Natural killer cell treated with Interleukin-12 subunit alpha and Interleukin-12 subunit beta and Interleukin-15 and Interleukin-18, amount 100 ng/mL, for 72 hours (primary cell): Measurements from ENCODE around the gene ALDH1B1. TPM values are rescaled to one million over a fixed set of nuclear protein-coding genes. Genes with fewer than 3 reads are reported as not detected.
A peak's percentile ranks its signal among the peaks of the same experiment; 100 is the strongest.

Experiments
- ATAC-seq, 2 donors: fragments of 150-1000 bp; cut with Tn5 transposase in 1 of 2; sonication (Bioruptor Pico), chemical (Tn5 transposase) in 1 of 2; 2 replicates each; pipeline ENCODE4 v1.10.0; 2021
- DNase-seq: peaks from one replicate; pipeline ENCODE4 v3.0.0; 2022; ENCODE audit warnings: low spot score
- H3K27ac Mint-ChIP-seq, 2 donors: 1 replicate in 1 of 2; 2 replicates in 1 of 2; pipeline ENCODE4 v1.8.0; 2022; ENCODE audit warnings: mixed read lengths in 2 of 2, mild to moderate bottlenecking in 1 of 2, moderate library complexity in 1 of 2
- H3K27me3 Mint-ChIP-seq, 2 donors: 1 replicate in 1 of 2; 2 replicates in 1 of 2; pipeline ENCODE4 v1.8.0; 2022; ENCODE audit warnings: mixed read lengths in 2 of 2
- H3K36me3 Mint-ChIP-seq: one replicate; pipeline ENCODE4 v1.8.0; 2022; ENCODE audit warnings: mixed read lengths
- H3K4me1 Mint-ChIP-seq, 2 donors: 1 replicate in 1 of 2; 2 replicates in 1 of 2; pipeline ENCODE4 v1.8.0; 2022; ENCODE audit warnings: low read depth in 2 of 2, mixed read lengths in 2 of 2, mild to moderate bottlenecking in 1 of 2
- H3K4me3 Mint-ChIP-seq: one replicate; pipeline ENCODE4 v1.8.0; 2022; ENCODE audit warnings: mixed read lengths
- H3K9me3 Mint-ChIP-seq: 2 replicates; pipeline ENCODE4 v1.8.0; 2022; ENCODE audit warnings: mixed read lengths
- total RNA-seq, 2 donors: library from RNA; stranded (reverse); gene quantifications; one replicate each; pipeline ENCODE4 v1.2.3, GENCODE V29; 2022

Gene ALDH1B1
- total RNA-seq, result 10 to 100 TPM; 16.7 to 25.6 TPM

DNA sequence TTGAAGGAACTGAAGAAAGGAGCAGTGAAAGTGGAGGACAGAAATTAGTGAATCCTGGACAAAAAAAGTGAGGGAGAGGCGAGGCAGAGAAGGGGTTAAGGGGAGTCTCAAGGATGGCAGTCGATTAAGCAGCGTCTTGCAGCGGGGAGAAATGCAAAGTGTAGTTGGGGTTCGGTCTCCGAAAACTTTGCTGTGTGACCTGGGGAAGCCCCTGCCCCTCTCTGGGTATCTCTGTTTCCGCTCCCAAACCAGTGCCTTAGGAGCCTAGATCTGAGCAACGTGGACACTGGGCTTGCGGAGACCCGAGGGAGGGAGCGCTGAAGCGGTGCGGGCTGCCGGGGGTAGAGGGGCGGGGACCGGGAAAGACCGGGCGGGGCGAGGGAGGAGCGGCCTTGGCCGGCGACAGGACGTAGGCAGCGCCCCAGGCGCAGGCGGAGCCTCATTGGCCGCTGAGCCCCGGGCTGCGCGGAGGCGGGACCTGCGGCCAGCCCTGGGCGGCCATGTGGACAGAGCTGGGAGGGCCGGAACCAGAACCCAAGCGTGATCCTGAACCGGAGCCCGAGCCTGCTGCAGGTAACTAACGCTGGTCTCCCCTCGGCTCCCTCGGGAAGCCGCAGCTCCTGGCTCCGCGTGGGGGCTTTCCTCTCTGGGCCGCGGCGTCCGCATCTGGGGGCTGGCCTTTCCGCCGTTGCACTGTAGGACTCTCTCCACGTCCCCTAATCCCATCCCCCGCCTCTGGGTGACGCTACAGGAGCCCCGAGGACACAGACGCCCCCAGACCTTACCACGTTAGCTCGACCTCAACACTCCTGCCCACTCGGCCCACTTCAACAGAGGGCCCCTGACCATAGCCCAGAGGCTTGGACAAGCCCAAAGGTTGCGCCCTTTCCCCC, at the start of gene ALDH1B1:
ALDH1B1 (plus strand) TSS at position 468 of the 893 bp plus-strand sequence. CDS start 3,047 bp downstream, outside the sequence.
- peaks cover under 1% of the 10 kb centered on the region for H3K36me3 Mint-ChIP-seq
- peak within 1 kb of the TSS; percentile 81 to 89 for H3K27ac Mint-ChIP-seq
- DNase-seq (peak; percentile 89), ATAC-seq (peak; percentile 99 to 100)
- H3K4me1 Mint-ChIP-seq, result peaks cover 15 to 18% of the 10 kb centered on the region in 2 donors
- peak within 1 kb of the TSS; percentile 91 for H3K4me3 Mint-ChIP-seq
- peaks cover 4 to 7% of the 10 kb centered on the region in 2 donors for H3K27me3 Mint-ChIP-seq
- H3K9me3 Mint-ChIP-seq, result no peaks in the 10 kb centered on the region

DNA sequence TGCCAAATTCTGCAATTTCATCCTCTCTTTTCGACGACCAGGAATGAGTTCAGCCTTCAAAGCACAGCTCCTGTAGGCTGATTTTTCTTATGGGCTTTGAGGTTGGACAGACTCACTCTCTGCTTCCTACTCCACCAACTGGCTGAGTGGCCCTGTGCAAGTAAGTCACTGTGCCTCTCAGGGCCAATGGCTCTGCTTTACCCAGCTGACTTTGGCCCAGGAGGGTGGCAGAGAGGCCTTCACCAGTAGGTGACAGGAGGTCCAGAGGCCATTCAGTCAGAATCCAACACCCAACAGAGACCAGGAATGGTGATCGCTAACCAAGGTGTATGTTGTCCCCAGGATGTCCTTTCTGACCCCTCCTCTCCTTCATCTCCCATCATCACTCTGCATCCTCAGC, 49.5 kb upstream of the ALDH1B1 start:
- H3K4me1 Mint-ChIP-seq, result peaks cover 26 to 29% of the 10 kb centered on the region in 2 donors
- peak overlapping the region; percentile 1 to 57 for H3K27ac Mint-ChIP-seq
- H3K36me3 Mint-ChIP-seq, result no peaks in the 10 kb centered on the region
- peaks cover 33 to 46% of the 10 kb centered on the region in 2 donors for H3K27me3 Mint-ChIP-seq
- peaks cover 5% of the 10 kb centered on the region for H3K9me3 Mint-ChIP-seq
- ATAC-seq (no peak), DNase-seq (no peak)
- no peak overlapping the region for H3K4me3 Mint-ChIP-seq

DNA sequence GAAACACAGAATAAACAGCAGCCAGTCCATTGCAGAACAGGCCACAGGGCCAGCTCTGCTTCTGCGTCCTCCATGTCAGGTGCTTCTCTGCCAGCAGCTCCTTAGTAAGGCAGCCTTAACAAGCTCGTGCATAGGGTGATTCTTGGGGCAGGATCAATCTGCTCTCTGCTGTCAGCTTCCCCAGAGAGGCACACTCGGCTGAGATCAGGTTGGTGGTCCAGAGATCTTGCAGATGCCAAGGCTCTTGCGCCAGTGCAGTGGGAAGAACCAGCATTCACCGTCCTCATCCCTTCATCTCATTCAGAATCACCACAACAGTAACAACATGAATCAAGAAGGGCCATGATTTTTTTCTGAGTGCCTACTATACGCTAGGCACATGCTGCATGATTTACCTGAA, 49.0 kb upstream of the ALDH1B1 start:
- H3K9me3 Mint-ChIP-seq, result peaks cover 5% of the 10 kb centered on the region
- H3K4me1 Mint-ChIP-seq, result peaks cover 23 to 26% of the 10 kb centered on the region in 2 donors
- peaks cover 35 to 48% of the 10 kb centered on the region in 2 donors for H3K27me3 Mint-ChIP-seq
- H3K4me3 Mint-ChIP-seq, result no peak overlapping the region
- H3K36me3 Mint-ChIP-seq, result no peaks in the 10 kb centered on the region
- no peak overlapping the region for H3K27ac Mint-ChIP-seq
- no peak for DNase-seq
- no peak for ATAC-seq

DNA sequence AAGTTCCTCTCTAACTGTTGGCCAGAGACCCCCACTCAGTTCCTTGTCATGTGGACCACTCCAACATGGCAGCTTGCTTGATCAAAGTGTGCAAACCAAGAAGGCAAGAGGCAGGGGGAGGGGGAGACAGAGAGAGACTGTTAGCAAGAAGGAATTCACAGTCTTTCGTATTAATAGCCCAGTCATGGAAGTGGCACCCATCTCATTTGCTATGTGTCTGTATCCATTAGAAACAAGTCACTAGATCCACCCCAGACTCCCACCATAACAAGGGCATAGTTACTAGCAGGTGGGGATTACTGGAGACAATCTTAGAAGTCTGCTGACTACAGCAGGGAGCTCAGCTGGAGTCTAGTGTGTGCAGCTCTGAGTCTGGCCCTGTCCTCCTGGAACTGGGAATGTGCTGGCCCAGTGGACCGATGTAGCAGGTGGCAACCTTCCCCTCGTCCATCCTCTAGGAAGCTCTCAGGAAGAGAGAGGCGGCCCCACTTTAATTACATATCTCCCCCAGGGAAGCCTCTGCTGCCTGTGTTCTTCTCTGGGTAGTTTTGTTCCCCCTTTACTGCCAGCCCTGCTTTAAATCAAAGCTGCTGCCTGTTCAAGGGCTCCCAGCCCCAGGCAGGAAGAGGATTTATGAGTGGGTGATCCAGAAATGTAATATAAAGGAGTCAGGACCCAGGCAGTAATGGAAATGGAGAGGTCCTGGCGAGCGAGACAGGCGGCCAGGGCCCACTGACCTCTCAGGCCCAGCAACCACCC, 47.8 kb upstream of the ALDH1B1 start:
- ATAC-seq (peak; percentile 11 to 19), DNase-seq (no peak)
- peaks cover 11 to 14% of the 10 kb centered on the region in 2 donors for H3K4me1 Mint-ChIP-seq
- no peak overlapping the region for H3K4me3 Mint-ChIP-seq
- H3K27me3 Mint-ChIP-seq, result peaks cover 40 to 55% of the 10 kb centered on the region in 2 donors
- no peak overlapping the region for H3K27ac Mint-ChIP-seq
- H3K36me3 Mint-ChIP-seq, result no peaks in the 10 kb centered on the region
- peaks cover 5% of the 10 kb centered on the region for H3K9me3 Mint-ChIP-seq

DNA sequence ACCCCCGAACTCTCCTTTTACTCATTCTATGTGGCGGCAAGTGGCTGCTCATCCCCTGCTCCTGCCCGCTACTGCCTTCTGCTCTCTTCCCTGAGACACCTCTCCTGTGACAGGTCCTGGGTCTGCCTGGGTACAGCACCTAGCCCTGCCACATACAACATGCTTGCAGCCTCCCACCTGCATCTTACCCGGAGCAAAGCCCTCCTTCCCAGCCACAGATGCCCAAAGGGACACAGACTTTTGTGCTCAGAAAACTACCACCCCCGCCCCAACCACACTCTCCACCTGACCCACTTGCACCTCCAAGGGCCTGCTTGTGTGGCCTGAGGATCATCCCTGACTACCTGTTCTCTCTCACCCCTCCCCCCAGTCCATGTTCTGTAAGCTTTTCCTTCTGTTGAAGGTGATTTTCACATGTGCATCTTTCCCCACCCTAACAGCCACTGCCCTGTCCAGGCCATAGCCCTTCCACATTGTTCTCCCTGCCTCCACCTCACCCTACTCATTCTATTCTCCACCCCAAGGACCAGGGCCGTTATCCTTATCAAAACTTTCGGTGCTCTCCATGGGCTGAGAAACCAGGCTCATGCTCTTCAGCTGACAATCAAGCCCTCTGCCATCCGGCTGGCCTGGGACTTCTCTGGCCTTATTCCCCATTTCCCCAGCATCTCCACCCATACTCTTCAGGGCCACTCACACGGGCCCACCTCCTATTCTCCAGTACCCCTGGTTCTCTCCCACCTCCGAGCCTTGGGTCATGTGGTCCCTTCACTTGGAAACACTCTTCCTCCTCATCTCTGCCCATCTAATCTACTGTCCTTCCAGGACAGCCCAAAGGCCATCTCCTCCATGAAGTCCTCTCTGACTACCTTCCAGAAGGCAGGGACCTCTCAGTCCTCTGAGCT, 46.4 kb upstream of the ALDH1B1 start:
- peaks cover 37 to 53% of the 10 kb centered on the region in 2 donors for H3K27me3 Mint-ChIP-seq
- peaks cover 6 to 10% of the 10 kb centered on the region in 2 donors for H3K4me1 Mint-ChIP-seq
- H3K4me3 Mint-ChIP-seq, result no peak overlapping the region
- peaks cover 5% of the 10 kb centered on the region for H3K9me3 Mint-ChIP-seq
- H3K27ac Mint-ChIP-seq, result no peak overlapping the region
- H3K36me3 Mint-ChIP-seq, result no peaks in the 10 kb centered on the region
- ATAC-seq (no peak), DNase-seq (no peak)

DNA sequence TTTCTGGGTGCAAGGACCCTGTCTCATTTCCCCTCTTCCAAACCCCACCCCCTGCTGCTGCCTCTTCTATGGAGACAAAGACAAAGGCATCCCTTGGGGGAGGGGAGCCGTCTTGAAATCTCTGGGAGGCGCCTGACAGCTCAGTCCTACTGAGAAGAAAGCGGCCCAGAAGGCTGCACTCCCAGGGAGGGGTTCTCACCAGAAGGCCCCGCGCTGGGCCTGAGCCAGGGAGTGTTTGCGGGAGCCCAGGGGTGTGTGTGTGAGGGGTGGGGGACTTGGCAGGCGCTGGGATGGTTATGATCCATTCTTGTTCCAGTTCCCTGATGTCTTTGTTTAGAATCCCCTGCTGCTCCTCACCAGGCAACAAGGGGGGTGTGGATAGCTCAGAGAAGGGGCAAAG, 45.7 kb upstream of the ALDH1B1 start:
- Mint-ChIP-seq H3K4me3 (no peak overlapping the region), H3K4me1 (peaks cover 6 to 10% of the 10 kb centered on the region in 2 donors), H3K27ac (no peak overlapping the region), H3K9me3 (peaks cover 5% of the 10 kb centered on the region), H3K36me3 (no peaks in the 10 kb centered on the region), H3K27me3 (peaks cover 36 to 52% of the 10 kb centered on the region in 2 donors)
- ATAC-seq, result no peak
- no peak for DNase-seq

DNA sequence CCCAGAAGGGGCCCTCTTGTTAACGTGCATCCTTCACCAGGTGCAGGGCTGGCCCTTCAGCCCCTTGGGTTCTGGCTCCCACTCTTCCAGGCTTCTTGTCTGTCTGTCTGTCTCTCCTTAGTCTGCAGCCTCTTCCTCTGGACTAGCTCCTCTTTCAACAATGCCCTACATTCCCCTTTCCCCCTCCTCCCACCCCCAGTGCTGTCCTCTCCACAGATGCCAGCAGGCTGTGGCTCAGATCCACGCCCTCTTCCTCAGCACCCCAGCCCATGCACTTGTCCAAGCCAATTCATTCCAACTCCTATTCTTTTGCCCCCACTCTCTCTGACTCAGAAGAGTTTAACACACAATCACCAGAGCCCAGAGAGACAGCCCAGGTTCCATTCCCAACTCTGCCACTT, 45.2 kb upstream of the ALDH1B1 start:
- DNase-seq (no peak), ATAC-seq (no peak)
- Mint-ChIP-seq H3K4me3 (no peak overlapping the region), H3K27ac (no peak overlapping the region), H3K36me3 (no peaks in the 10 kb centered on the region), H3K27me3 (peaks cover 32 to 48% of the 10 kb centered on the region in 2 donors), H3K9me3 (peaks cover 5% of the 10 kb centered on the region), H3K4me1 (peaks cover 5 to 6% of the 10 kb centered on the region in 2 donors)

DNA sequence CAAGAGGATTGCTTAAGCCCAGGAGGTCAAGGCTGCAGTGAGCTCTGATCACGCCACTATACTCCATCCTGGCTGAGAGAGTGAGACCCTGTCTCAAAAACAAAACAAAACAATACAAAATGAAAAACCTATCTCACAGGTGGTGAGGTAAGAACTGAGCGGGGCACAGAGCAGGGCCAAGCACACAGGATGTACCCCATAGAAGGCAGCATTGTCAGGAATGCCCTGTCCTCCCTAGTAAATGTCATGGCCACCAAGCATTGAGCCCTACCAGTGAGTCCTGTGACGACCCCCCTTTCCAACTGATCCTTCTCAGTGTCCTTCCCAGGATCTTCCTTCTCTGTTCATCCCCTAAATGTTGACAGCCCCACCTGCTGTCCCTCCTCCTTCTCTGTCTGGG, 44.6 kb upstream of the ALDH1B1 start:
- no peaks in the 10 kb centered on the region for H3K4me1 Mint-ChIP-seq
- no peaks in the 10 kb centered on the region for H3K9me3 Mint-ChIP-seq
- no peaks in the 10 kb centered on the region for H3K36me3 Mint-ChIP-seq
- no peak for DNase-seq
- H3K27me3 Mint-ChIP-seq, result peaks cover 28 to 41% of the 10 kb centered on the region in 2 donors
- no peak overlapping the region for H3K27ac Mint-ChIP-seq
- H3K4me3 Mint-ChIP-seq, result no peak overlapping the region
- no peak for ATAC-seq

DNA sequence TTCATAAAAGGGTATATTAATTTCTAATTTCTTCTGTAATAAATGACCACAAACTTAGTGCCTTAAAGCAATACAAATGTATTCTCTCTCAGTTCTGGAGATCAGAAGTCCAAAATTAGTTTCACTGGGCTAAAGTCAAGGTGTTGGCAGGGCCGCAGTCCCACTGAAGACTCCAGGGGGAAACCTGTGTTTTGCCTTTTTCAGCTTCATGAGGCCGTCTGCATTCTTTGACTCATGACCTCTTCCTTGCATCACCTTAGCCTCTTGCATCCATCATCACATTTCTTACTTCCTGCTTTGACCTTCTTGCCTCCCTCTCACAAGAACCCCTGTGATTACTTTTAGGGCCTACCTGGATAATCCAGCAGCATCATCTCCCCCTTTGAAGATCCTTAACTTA, 42.0 kb upstream of the ALDH1B1 start:
- Mint-ChIP-seq H3K4me3 (no peak overlapping the region), H3K27me3 (peaks cover 24 to 37% of the 10 kb centered on the region in 2 donors), H3K9me3 (no peaks in the 10 kb centered on the region), H3K36me3 (no peaks in the 10 kb centered on the region), H3K27ac (no peak overlapping the region), H3K4me1 (no peaks in the 10 kb centered on the region)
- DNase-seq, result no peak
- ATAC-seq, result no peak

DNA sequence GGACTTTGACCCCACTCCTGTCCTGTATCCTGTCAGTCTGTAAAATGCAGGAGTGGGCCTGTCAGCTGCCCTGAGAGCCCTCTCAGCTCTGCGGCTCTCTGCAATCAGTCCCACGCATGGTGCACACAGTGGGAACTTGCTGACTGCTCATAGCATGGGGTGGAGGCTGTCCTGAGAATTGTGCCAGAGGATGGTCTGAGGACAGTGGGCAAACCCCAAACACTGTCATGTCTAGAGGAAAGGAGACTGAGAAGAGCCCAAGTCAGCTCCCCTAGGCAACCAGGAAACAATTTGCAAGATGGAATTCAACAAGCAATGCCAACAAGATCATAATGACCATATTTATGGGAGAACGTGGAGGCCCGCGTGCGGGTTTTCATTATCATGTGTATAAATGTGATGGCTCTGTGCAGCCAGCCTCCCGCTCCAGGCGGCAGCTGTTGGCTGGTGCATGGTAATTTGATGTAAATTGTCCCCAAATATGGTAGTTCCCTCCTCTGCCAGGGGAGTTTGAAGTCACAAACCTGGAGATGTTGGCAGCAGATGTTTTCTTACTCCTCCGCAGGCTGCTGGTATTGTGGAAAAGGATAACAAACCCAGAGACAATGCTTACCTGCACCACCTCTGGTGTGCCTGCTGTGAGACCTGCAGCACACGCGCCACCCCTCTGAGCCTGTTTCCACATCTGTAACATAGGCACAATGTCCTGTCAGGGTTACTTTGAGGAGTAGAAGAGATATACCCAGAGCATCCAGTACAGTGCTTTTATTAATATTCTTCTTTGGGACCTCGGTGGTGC, 39.8 kb upstream of the ALDH1B1 start:
- Mint-ChIP-seq H3K27ac (no peak overlapping the region), H3K9me3 (no peaks in the 10 kb centered on the region), H3K36me3 (no peaks in the 10 kb centered on the region), H3K27me3 (peaks cover 9 to 22% of the 10 kb centered on the region in 2 donors), H3K4me3 (no peak overlapping the region), H3K4me1 (no peaks in the 10 kb centered on the region)
- DNase-seq (no peak), ATAC-seq (no peak)

DNA sequence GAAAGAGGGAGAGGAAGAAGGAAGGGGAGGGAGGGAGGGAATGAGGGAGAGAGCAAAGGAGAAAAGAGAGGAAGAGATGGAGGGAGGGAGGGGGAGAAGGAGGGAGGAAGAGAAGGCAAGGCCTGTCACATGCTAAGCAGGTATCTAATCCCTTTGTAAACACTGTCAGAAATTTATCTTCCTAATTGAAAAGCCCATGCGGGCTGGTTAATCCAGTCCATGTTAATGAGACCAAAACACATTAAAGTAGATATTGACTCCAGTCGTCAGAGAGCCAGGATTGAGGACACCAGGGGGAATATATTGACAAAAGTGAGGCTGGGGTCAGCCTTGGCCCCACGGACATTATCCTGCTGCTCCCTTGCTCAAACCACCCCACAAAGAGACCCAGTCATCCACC, 37.4 kb upstream of the ALDH1B1 start:
- no peaks in the 10 kb centered on the region for H3K4me1 Mint-ChIP-seq
- peaks cover 0 to 2% of the 10 kb centered on the region in 2 donors for H3K27me3 Mint-ChIP-seq
- no peaks in the 10 kb centered on the region for H3K9me3 Mint-ChIP-seq
- ATAC-seq (no peak), DNase-seq (no peak)
- no peaks in the 10 kb centered on the region for H3K36me3 Mint-ChIP-seq
- H3K27ac Mint-ChIP-seq, result no peak overlapping the region
- no peak overlapping the region for H3K4me3 Mint-ChIP-seq

DNA sequence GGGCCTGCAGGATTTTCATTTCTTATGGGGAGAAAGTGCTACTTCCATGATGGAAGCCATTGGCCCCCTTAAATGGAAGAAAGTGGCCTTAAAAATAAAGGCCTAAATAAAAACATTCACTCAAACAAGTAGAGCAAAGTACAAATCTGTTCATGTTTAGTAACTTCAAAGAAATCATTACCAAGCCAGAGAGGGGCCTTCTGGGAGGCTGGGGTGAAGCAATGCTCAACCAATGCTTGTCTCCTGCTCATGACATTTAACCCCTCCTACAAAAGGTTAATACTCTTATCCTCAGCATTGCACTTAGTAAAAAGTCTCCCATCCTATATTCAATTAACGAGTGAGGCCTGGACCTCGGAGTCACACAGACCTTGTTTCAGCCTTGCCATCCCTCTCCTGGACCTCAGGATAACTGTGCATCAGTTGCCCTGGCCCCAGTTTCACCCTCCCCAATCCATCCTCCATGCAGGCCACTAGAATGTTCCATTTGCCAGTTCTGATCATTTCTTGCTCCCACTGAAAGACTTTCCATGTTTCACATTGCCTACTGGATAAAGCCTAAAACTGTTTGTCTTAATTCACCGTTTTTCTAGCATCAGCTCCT, 36.9 kb upstream of the ALDH1B1 start:
- ATAC-seq, result no peak
- Mint-ChIP-seq H3K4me1 (no peaks in the 10 kb centered on the region), H3K27me3 (peaks cover 0 to 2% of the 10 kb centered on the region in 2 donors), H3K36me3 (no peaks in the 10 kb centered on the region), H3K4me3 (no peak overlapping the region), H3K27ac (no peak overlapping the region), H3K9me3 (no peaks in the 10 kb centered on the region)
- no peak for DNase-seq
